PC-9 (cell line): Measurements from ENCODE around the gene GEMIN2. TPM values are rescaled to one million over a fixed set of nuclear protein-coding genes. Genes with fewer than 3 reads are reported as not detected.
A peak's percentile ranks its signal among the peaks of the same experiment; 100 is the strongest.

Source experiments
- BruUV-seq: library from RNA; stranded (reverse); fragments of 400-500 nt; replicated peaks from 2 replicates; lab custom pipeline; 2021; lab: Mats Ljungman, UMichigan
- CTCF ChIA-PET: fragments of 300-600 bp; sonication (Branson Sonifier 250); formaldehyde crosslinking; loops from one replicate; lab custom pipeline; 2022; ENCODE audit warnings: antibody characterized with exemption; lab: Charles Lee
- POLR2A ChIA-PET: fragments of 300-600 bp; sonication (Branson Sonifier 250); formaldehyde crosslinking; loops from one replicate; lab custom pipeline; 2022; ENCODE audit warnings: antibody characterized with exemption; ENCODE audit not compliant: unreplicated experiment; lab: Charles Lee
- DNase-seq, 2 experiments: peaks; one replicate each; pipeline versions ENCODE4 v3.0.0 to v3.0.0-alpha.2; 2015 to 2022; ENCODE audit warnings: mixed read lengths in 1 of 2
- H2AFZ ChIP-seq: fragments of 200-600 bp; sonication (generic); 2 replicates; pipeline ENCODE4 v1.8.1; 2017; ENCODE audit warnings: antibody characterized with exemption
- H3F3A ChIP-seq: fragments of 200-600 bp; sonication (generic); 2 replicates; pipeline ENCODE4 v1.8.1; 2017; ENCODE audit warnings: antibody characterized with exemption, mild to moderate bottlenecking, low read depth; ENCODE audit not compliant: insufficient read depth
- H3K27ac ChIP-seq: fragments of 200-600 bp; sonication (generic); 2 replicates; pipeline ENCODE4 v1.6.1; 2016; ENCODE audit warnings: mixed run types
- H3K27me3 ChIP-seq: fragments of 200-600 bp; sonication (generic); 2 replicates; pipeline ENCODE4 v1.6.1; 2016; ENCODE audit warnings: low read depth, mixed run types; ENCODE audit not compliant: insufficient read depth
- H3K36me3 ChIP-seq: fragments of 200-600 bp; sonication (generic); 2 replicates; pipeline ENCODE4 v1.6.1; 2016; ENCODE audit warnings: low read depth, mixed run types
- H3K4me1 ChIP-seq: fragments of 200-600 bp; sonication (generic); replicated peaks from 2 replicates; pipeline ENCODE4 v1.6.1; 2016; ENCODE audit warnings: mixed run types; ENCODE audit not compliant: insufficient read depth
- H3K4me2 ChIP-seq: fragments of 200-600 bp; sonication (generic); 2 replicates; pipeline ENCODE4 v1.6.1; 2017; ENCODE audit warnings: mixed run types
- H3K4me3 ChIP-seq: fragments of 200-600 bp; sonication (generic); 2 replicates; pipeline ENCODE4 v1.6.1; 2016; ENCODE audit warnings: mixed run types
- H3K79me2 ChIP-seq: fragments of 200-600 bp; sonication (generic); 2 replicates; pipeline ENCODE4 v1.6.1; 2017; ENCODE audit warnings: low read depth, mixed run types
- H3K9me2 ChIP-seq: fragments of 200-600 bp; sonication (generic); 2 replicates; pipeline ENCODE4 v1.8.1; 2017; ENCODE audit warnings: mild to moderate bottlenecking; ENCODE audit not compliant: insufficient read depth
- H3K9me3 ChIP-seq: fragments of 200-600 bp; sonication (generic); 2 replicates; pipeline ENCODE4 v1.8.1; 2016; ENCODE audit warnings: low read depth; ENCODE audit not compliant: insufficient read depth
- H4K20me1 ChIP-seq: fragments of 200-600 bp; sonication (generic); 2 replicates; pipeline ENCODE4 v1.8.1; 2017; ENCODE audit not compliant: insufficient read depth
- EZH2 ChIP-seq: fragments of 200-600 bp; sonication (generic); IDR thresholded peaks from 2 replicates; pipeline ENCODE4 v1.8.0; 2017; ENCODE audit warnings: antibody characterized with exemption, low read depth
- intact Hi-C: fragments of 100-400 bp; cut with micrococcal nuclease; formaldehyde crosslinking; loops from one replicate; pipeline ENCODE4 v1.10.0; 2022; ENCODE audit not compliant: unreplicated experiment
- total RNA-seq: library from RNA; stranded (reverse); gene quantifications from 2 replicates; pipeline ENCODE4 v1.2.3, GENCODE V29; 2021
- TF ChIP-seq, protein P1 (sequence below): fragments of 200-600 bp; sonication (generic); conservative IDR thresholded peaks from 2 replicates; pipeline ENCODE4 v1.6.1; 2017; ENCODE audit warnings: mixed run types, antibody characterized with exemption, mild to moderate bottlenecking, moderate library complexity

GEMIN2 gene
- total RNA-seq, 1 experiment from 2014 or later, result 13.4 TPM

GRCh38 chr14:39185256-39186049 lies 71.3 kb downstream of the GEMIN2 start:
- H3K4me2 ChIP-seq, result no peak overlapping the region
- peaks cover 18% of the 10 kb centered on the region for H3K36me3 ChIP-seq
- CTCF ChIA-PET, result no interaction called here
- H3K27ac ChIP-seq, result no peak overlapping the region
- TSS peak; percentile 0 for BruUV-seq
- H4K20me1 ChIP-seq, result 0 out of 2 replicates have a peak, but pooled peaks cover 7% of the 10 kb centered on the region
- H3K27me3 ChIP-seq, result no peaks in the 10 kb centered on the region
- intact Hi-C loops, result no loop called here
- POLR2A ChIA-PET, result interaction anchor here (0.6 kb wide), 2 partner anchors 15 to 20 kb away, joined by 3 to 7 read pairs; no protein-coding TSS in a partner anchor
- H3K9me3 ChIP-seq, result no peaks in the 10 kb centered on the region
- H2AFZ ChIP-seq, result no peak overlapping the region
- no peak overlapping the region for H3K4me3 ChIP-seq
- TF ChIP-seq EZH2, result no peak
- TF ChIP-seq, protein P1, sequence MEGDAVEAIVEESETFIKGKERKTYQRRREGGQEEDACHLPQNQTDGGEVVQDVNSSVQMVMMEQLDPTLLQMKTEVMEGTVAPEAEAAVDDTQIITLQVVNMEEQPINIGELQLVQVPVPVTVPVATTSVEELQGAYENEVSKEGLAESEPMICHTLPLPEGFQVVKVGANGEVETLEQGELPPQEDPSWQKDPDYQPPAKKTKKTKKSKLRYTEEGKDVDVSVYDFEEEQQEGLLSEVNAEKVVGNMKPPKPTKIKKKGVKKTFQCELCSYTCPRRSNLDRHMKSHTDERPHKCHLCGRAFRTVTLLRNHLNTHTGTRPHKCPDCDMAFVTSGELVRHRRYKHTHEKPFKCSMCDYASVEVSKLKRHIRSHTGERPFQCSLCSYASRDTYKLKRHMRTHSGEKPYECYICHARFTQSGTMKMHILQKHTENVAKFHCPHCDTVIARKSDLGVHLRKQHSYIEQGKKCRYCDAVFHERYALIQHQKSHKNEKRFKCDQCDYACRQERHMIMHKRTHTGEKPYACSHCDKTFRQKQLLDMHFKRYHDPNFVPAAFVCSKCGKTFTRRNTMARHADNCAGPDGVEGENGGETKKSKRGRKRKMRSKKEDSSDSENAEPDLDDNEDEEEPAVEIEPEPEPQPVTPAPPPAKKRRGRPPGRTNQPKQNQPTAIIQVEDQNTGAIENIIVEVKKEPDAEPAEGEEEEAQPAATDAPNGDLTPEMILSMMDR, result no peak
- no peaks in the 10 kb centered on the region for H3K9me2 ChIP-seq
- H3K4me1 ChIP-seq, result no peaks in the 10 kb centered on the region
- H3K79me2 ChIP-seq, result 0 out of 2 replicates have a peak, but pooled peaks cover 3% of the 10 kb centered on the region
- H3F3A ChIP-seq, result peaks cover 52% of the 10 kb centered on the region
- DNase-seq, result no peak

Other genes starting within 250 kb of the GEMIN2 start
- gene SEC23A, start 11.1 kb upstream of the GEMIN2 start, total RNA-seq, result 32.0 and 42.0 TPM in 2 replicates
- 13.2 and 14.6 TPM in 2 replicates for gene TRAPPC6B, start 56.0 kb downstream of the GEMIN2 start, total RNA-seq
- 65.8 and 72.0 TPM in 2 replicates for gene PNN, start 60.9 kb downstream of the GEMIN2 start, total RNA-seq
- 36.4 and 43.9 TPM in 2 replicates for gene MIA2, start 119.6 kb downstream of the GEMIN2 start, total RNA-seq